ENCODE data around the gene THSD4. TPM values are rescaled to one million over a fixed set of nuclear protein-coding genes. Genes with fewer than 3 reads are reported as not detected.

The THSD4 gene
- total RNA-seq, 2 experiments from 2014 or later: not detected

DNA sequence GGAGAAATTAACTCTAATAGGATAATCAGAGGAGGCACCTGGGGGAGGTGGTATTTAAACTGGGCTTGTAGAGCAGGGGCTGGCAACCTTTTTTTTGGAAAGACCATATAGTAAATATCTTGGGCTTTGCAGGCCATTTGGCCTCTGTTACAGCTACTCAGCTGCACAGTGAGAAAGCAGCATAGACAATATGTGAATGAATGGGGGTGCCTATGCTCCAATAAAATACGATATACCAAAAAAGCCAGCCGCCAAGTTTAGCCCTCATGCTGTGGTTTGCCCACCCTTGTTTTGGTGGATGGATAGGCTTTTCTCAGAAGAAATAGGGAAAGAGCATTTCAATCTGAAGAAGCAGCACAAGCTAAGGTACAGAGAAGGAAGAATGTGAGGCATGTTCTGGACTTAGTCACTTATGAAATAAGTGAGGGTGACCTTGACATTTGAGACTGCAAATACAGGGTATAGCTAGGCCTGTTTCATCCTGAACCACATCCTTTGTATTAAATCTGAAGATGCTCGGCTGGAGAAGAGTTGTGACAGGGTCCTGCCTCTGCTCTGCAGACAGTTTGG, 564.0 kb downstream of the THSD4 start:
- H3K4me1 Mint-ChIP-seq: peaks cover 47% of the 10 kb centered on the region

DNA sequence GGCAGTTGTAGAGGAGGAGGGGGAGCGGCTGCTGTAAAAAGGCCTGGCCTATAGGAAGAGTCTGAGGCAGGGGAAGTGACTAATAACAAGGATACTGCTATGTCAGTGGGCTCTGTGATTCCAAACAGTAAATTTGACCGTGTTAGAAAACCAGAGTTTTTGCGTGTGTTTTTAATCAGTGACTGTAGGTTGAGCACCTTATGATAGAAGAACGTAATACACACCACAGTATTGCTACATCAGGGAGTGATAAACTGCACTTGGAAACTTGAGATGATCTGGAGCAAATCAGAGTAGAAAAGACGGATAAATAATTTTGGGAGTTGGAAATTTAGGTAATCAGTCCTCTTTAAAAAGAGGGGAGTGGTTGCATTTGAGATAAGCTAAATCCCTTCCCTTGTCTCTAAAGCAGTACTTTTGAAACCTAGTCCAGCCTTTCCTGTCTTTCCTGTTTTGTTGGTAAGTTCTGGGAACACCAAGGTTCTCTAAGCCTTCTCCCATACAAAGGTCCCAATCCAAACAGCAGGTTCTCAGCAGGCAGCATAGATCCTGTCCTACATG, 564.6 kb downstream of the THSD4 start:
- peaks cover 47% of the 10 kb centered on the region for H3K4me1 Mint-ChIP-seq
- H3K27ac Mint-ChIP-seq: peak overlapping the region; percentile 21
- peak; percentile 57 for DNase-seq
- H3K9me3 Mint-ChIP-seq (ENCODE audit: low read depth): no peaks in the 10 kb centered on the region
- H3K27me3 Mint-ChIP-seq: peaks cover 21% of the 10 kb centered on the region
- CTCF ChIA-PET: no interaction called here
- peak; percentile 82 for ATAC-seq
- H3K4me3 Mint-ChIP-seq: no peak overlapping the region
- H3K36me3 Mint-ChIP-seq: peaks cover 4% of the 10 kb centered on the region

More for the DNA sequence above, 564.0 kb downstream of the THSD4 start:
- H3K36me3 Mint-ChIP-seq: peaks cover 4% of the 10 kb centered on the region
- no peaks in the 10 kb centered on the region for H3K9me3 Mint-ChIP-seq (ENCODE audit: low read depth)
- H3K27me3 Mint-ChIP-seq: peaks cover 18% of the 10 kb centered on the region
- DNase-seq (no peak), ATAC-seq (no peak)
- H3K4me3 Mint-ChIP-seq: no peak overlapping the region
- peak overlapping the region; percentile 39 for H3K27ac Mint-ChIP-seq
- CTCF ChIA-PET: no interaction called here

- Mint-ChIP-seq H3K9me3 (ENCODE audit: low read depth) (no peaks in the 10 kb centered on the region), H3K36me3 (no peaks in the 10 kb centered on the region), H3K27ac (no peak overlapping the region), H3K4me3 (no peak overlapping the region), H3K4me1 (peaks cover 37% of the 10 kb centered on the region), H3K27me3 (peaks cover 28% of the 10 kb centered on the region)
- DNase-seq (no peak), ATAC-seq (no peak)
- CTCF ChIA-PET: interaction anchor here (0.6 kb wide), 1 partner anchor 517 kb away, joined by 3 read pairs; no protein-coding TSS in a partner anchor
These were observed 566.7 kb downstream of the THSD4 start for GRCh38 chr15:71682001-71682400.

- ATAC-seq (no peak), DNase-seq (no peak)
- H3K36me3 Mint-ChIP-seq: no peaks in the 10 kb centered on the region
- no peak overlapping the region for H3K27ac Mint-ChIP-seq
- no peak overlapping the region for H3K4me3 Mint-ChIP-seq
- CTCF ChIA-PET: no interaction called here
- H3K4me1 Mint-ChIP-seq: peaks cover 21% of the 10 kb centered on the region
- no peaks in the 10 kb centered on the region for H3K9me3 Mint-ChIP-seq (ENCODE audit: low read depth)
- peaks cover 38% of the 10 kb centered on the region for H3K27me3 Mint-ChIP-seq
These were observed 568.4 kb downstream of the THSD4 start for GRCh38 chr15:71683411-71684274.

DNA sequence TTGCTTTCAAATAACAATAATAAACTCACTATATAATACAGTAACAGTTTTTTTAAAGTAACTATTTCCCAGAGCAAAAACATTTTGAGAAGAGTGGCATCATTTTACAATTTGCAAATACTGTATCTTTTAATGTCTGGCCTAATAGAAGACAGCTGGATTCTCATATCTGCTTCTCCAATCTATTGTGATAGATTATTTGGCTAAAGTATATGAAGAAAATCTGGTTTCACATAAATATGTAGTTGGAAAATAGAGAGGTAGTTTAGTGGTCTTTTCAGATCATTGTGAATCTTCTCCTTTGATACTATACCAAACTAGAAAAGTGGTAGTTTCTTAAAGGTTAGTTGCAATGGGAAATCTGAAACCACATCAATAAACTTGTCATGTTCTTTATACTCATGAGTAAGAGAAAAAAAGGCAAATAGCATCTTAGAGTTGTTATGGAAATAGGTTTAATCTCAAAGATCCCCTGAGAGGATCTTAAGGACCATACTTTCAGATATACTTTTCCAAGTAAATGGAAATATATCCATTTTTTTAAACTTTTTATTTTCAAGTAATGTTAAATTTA, 570.2 kb downstream of the THSD4 start:
- Mint-ChIP-seq H3K9me3 (ENCODE audit: low read depth) (no peaks in the 10 kb centered on the region), H3K4me1 (peaks cover 3% of the 10 kb centered on the region), H3K36me3 (no peaks in the 10 kb centered on the region), H3K27me3 (peaks cover 48% of the 10 kb centered on the region), H3K4me3 (no peak overlapping the region), H3K27ac (no peak overlapping the region)
- DNase-seq (no peak), ATAC-seq (no peak)
- CTCF ChIA-PET: no interaction called here

GRCh38 chr15:71686221-71687050, 571.2 kb downstream of the THSD4 start:
- Mint-ChIP-seq H3K27ac (no peak overlapping the region), H3K9me3 (ENCODE audit: low read depth) (no peaks in the 10 kb centered on the region), H3K4me3 (no peak overlapping the region), H3K27me3 (peaks cover 53% of the 10 kb centered on the region), H3K4me1 (peaks cover 3% of the 10 kb centered on the region), H3K36me3 (no peaks in the 10 kb centered on the region)
- CTCF ChIA-PET: no interaction called here
- ATAC-seq (no peak), DNase-seq (no peak)

GRCh38 chr15:71687902-71688508, 572.7 kb downstream of the THSD4 start:
- DNase-seq (no peak), ATAC-seq (no peak)
- Mint-ChIP-seq H3K36me3 (no peaks in the 10 kb centered on the region), H3K27me3 (peaks cover 63% of the 10 kb centered on the region), H3K4me3 (no peak overlapping the region), H3K27ac (no peak overlapping the region), H3K9me3 (ENCODE audit: low read depth) (no peaks in the 10 kb centered on the region), H3K4me1 (peaks cover 3% of the 10 kb centered on the region)
- CTCF ChIA-PET: no interaction called here

DNA sequence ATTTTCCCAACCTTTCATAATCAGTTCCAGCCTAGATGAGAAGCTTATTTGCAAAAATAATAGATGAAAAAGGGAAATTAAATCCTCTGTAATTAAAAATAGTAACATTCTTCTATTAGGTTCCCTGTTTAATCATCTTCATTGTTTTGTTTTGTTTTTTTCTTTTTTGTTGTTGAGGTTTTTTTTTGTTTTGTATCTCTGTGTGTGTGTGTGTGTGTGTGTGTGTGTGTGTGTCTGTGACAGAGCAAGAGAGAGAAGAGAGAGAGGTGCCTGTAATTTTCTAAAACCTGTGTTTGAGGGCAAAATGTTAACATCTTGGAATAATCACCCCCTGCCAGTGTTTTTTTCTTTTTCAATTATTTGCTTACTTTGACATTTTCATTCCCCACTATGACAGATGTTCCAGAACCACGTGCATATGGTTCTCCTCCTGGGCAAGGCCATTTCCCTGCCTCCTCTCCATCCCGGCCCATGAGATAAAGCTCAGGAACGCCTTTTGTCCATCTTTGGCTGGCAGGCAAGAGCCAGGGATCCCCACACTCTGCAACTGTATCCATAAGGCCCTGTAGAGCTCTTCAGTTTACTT, 573.3 kb downstream of the THSD4 start:
- no peak for DNase-seq
- H3K27ac Mint-ChIP-seq: no peak overlapping the region
- H3K9me3 Mint-ChIP-seq (ENCODE audit: low read depth): no peaks in the 10 kb centered on the region
- H3K27me3 Mint-ChIP-seq: peaks cover 62% of the 10 kb centered on the region
- H3K4me3 Mint-ChIP-seq: no peak overlapping the region
- peaks cover 3% of the 10 kb centered on the region for H3K4me1 Mint-ChIP-seq
- H3K36me3 Mint-ChIP-seq: no peaks in the 10 kb centered on the region
- ATAC-seq: no peak
- CTCF ChIA-PET: no interaction called here

DNA sequence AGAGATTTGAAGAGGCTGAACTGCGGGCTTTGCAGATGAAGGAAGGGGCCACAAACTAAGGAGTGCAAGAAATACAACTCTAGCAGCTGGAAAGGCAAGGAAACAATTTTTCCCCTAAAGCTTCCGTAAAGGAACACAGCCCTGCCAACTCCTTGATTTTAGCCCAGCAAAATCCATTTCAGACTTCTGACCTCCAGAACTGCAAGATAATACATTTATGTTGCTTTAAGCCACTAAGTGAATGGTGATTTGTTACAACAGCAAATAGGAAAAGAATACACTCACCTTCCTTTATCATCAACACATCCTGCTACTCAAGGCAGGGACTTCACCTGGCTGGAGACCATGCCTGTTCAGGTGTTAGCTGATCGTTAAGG, 575.8 kb downstream of the THSD4 start:
- H3K27me3 Mint-ChIP-seq: peaks cover 69% of the 10 kb centered on the region
- CTCF ChIA-PET: no interaction called here
- DNase-seq: no peak
- ATAC-seq: no peak
- H3K36me3 Mint-ChIP-seq: no peaks in the 10 kb centered on the region
- peaks cover 3% of the 10 kb centered on the region for H3K4me1 Mint-ChIP-seq
- H3K27ac Mint-ChIP-seq: no peak overlapping the region
- no peaks in the 10 kb centered on the region for H3K9me3 Mint-ChIP-seq (ENCODE audit: low read depth)
- no peak overlapping the region for H3K4me3 Mint-ChIP-seq

GRCh38 chr15:71691458-71692417, 576.5 kb downstream of the THSD4 start:
- no peaks in the 10 kb centered on the region for H3K9me3 Mint-ChIP-seq (ENCODE audit: low read depth)
- no peak overlapping the region for H3K27ac Mint-ChIP-seq
- no peak for ATAC-seq
- H3K27me3 Mint-ChIP-seq: peaks cover 63% of the 10 kb centered on the region
- DNase-seq: no peak
- no peaks in the 10 kb centered on the region for H3K36me3 Mint-ChIP-seq
- CTCF ChIA-PET: no interaction called here
- no peak overlapping the region for H3K4me3 Mint-ChIP-seq
- no peaks in the 10 kb centered on the region for H3K4me1 Mint-ChIP-seq

DNA sequence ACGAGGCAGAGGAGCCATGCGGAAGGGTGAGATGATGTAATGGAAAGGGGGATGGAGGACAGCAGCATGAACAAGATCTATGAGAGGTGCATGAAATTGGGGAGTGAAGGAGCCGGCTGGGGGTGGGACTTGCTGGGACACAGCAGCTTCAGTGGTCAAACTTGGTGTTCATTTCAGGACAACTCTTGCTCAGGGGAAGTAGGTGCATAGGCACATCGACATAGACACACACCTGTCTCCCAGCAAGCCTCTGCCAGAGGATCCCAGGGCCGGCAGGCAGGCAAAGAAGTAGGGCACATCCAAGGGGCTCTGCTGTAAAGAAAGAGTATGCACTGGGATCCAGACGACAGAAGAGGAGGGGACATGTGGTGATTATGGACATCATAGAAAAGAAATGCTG, 582.0 kb downstream of the THSD4 start:
- CTCF ChIA-PET: no interaction called here
- DNase-seq (no peak), ATAC-seq (no peak)
- Mint-ChIP-seq H3K36me3 (no peaks in the 10 kb centered on the region), H3K27me3 (peaks cover 36% of the 10 kb centered on the region), H3K27ac (no peak overlapping the region), H3K4me1 (no peaks in the 10 kb centered on the region), H3K9me3 (ENCODE audit: low read depth) (no peaks in the 10 kb centered on the region), H3K4me3 (no peak overlapping the region)

DNA sequence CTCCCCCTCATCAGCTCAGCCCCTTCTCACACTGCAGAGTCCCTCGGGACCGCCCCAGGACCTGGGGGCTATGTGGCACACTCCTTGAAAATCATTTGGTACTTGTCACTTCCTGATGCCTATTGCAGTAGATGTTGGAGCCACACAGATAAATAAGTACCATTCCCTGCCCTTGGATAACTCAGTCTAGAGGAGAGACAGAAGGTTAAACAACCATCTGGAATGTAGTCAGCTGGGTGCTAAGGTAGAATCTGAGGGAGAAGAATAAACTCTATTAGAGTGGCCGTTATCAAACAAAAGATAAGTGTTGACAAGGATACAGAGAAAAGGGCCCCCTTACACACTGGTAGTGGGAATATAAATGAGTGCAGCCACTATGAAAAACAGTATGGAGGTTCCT, 582.8 kb downstream of the THSD4 start:
- CTCF ChIA-PET: no interaction called here
- Mint-ChIP-seq H3K27ac (no peak overlapping the region), H3K27me3 (peaks cover 28% of the 10 kb centered on the region), H3K4me3 (no peak overlapping the region), H3K4me1 (no peaks in the 10 kb centered on the region), H3K9me3 (ENCODE audit: low read depth) (no peaks in the 10 kb centered on the region), H3K36me3 (no peaks in the 10 kb centered on the region)
- no peak for ATAC-seq
- DNase-seq: no peak

Data from activated CD8-positive, alpha-beta memory T cell treated with anti-CD3 and anti-CD28 coated beads, Interleukin-2, amount 10 ng/mL, durations not matched to agents 7 days and 5 days (primary cell).